Epithelial cell of esophagus (primary cell): ENCODE data around the gene CBX8.
A peak's percentile ranks its signal among the peaks of the same experiment; 100 is the strongest.

Experiments used
- DNase-seq: peaks from one replicate; pipeline ENCODE4 v3.0.0; 2010; ENCODE audit warnings: low read depth
- H3K4me3 ChIP-seq: 2 replicates; pipeline ENCODE4 v1.5.1; 2011; ENCODE audit warnings: mild to moderate bottlenecking, low read length, control low read depth
- CTCF ChIP-seq: IDR thresholded peaks from 2 replicates; pipeline ENCODE4 v1.5.1; 2011; ENCODE audit warnings: low read depth, mild to moderate bottlenecking, low read length, control low read depth, inconsistent platforms; ENCODE audit not compliant: insufficient read depth; ENCODE audit errors: missing control alignments

The CBX8 gene

GRCh38 chr17:79771276-79771675 lies 25.6 kb downstream of the CBX8 start:
- TF ChIP-seq CTCF: no peak
- H3K4me3 ChIP-seq: no peak overlapping the region
- DNase-seq: no peak

DNA sequence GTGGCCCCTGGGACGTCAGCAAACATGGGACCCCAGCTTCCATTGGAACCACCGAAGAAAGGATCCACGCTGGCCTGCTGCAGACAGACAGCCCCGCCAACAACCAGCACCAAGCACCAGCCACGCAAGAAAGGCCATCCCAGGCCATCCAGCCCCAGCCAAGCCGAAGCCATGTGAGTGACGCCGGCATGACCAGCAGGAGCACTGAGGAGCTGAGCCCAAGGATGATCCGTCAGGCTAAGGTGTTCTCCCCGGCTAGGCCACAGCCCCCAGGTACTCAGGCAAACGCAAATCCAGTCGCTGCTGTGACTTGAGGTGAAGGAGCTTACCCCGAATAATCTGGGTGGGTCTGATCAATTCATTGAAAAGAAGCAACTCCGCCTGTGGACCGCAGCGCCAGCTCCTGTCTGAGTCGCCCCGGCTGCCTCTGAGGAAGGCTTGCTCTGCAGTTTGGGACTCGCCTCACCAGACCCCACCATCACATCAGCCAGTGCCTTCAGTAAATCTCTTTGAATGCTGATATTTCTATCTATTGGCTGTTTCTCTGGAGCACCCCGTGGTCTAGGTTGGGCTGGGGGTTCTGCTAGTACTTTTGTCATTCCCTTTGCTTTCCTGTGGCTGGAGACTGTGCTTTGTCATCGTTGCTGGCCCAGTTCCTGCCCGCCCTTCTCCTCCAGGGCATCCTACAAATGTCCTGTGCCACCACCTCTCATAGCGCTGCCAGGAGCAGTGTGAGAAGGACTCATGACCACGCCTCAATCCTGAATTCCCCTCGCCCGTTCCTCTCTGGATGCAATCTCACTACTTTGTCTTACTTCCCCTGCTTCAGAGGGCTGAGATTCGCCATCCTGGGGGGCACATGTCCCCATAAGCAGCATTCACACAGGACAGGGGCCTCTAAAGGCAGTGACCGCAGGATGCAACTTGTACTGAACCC lies 27.0 kb downstream of the CBX8 start:
- no peak for DNase-seq
- H3K4me3 ChIP-seq: no peak overlapping the region
- no peak for TF ChIP-seq CTCF

GRCh38 chr17:79765708-79766107 lies 31.2 kb downstream of the CBX8 start:
- DNase-seq: no peak
- no peak overlapping the region for H3K4me3 ChIP-seq
- no peak for TF ChIP-seq CTCF

DNA sequence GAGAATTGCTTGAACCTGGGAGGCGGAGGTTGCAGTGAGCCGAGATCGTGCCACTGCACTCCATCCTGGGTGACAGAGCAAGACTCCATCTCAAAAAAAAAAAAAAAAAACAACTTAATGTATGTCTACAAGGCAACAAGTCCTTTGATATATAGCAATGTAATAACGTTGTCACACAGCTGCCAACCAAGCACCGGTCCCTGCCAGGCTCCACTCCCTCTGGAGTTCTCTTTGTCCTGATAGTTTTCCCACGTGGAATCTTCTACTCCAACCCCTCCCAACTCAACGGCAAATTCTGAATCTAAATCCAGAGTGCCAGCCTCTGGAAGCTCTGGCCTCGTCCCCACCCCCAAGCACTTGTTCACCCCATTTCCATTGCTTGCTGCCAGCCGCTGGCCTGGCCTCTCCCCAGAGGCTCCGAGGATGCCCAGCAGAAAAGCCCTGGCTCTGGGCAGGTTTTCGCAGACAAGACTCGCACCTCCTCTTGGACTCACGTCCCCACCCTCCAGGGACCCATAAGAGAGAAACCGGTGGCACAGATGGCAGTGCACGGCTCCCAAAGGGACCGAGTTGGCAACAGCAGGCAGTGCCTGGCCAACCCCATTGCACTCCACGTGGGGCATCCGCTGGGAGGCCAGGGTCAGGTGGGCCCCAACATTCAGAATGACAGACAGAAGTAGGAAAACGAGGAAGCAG lies 34.8 kb downstream of the CBX8 start:
- H3K4me3 ChIP-seq: no peak overlapping the region
- TF ChIP-seq CTCF: no peak
- DNase-seq: no peak

GRCh38 chr17:79760197-79760906 lies 36.5 kb downstream of the CBX8 start:
- no peak overlapping the region for H3K4me3 ChIP-seq
- no peak for TF ChIP-seq CTCF
- peak; percentile 37 for DNase-seq

DNA sequence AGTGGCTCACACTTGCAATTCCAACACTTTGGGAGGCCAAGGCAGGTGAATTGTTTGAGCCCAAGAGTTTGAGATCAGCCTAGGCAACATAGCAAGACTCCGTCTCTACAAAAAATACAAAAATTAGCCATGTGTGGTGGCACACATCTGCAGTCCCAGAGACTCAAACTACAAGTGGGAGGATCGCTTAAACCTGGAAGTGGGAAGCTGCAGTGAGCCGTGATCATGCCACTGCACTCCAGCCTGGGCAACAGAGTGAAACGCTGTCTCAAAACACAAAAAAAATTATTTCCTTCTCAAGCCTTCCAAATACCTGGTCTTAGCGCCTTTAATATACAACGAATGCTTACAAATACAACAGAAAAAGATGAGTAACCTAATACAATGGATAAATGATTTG lies 38.6 kb downstream of the CBX8 start:
- TF ChIP-seq CTCF: no peak
- H3K4me3 ChIP-seq: no peak overlapping the region
- no peak for DNase-seq
